Inflammatory macrophage treated with lipopolysaccharide for 1 hour (primary cell): ENCODE results near the gene TTC22.
A peak's percentile ranks its signal among the peaks of the same experiment; 100 is the strongest.

Experiments
- DNase-seq, 2 donors: peaks; one replicate each; pipeline ENCODE4 v3.0.0-alpha.2; 2020 to 2022

TTC22 gene

DNA sequence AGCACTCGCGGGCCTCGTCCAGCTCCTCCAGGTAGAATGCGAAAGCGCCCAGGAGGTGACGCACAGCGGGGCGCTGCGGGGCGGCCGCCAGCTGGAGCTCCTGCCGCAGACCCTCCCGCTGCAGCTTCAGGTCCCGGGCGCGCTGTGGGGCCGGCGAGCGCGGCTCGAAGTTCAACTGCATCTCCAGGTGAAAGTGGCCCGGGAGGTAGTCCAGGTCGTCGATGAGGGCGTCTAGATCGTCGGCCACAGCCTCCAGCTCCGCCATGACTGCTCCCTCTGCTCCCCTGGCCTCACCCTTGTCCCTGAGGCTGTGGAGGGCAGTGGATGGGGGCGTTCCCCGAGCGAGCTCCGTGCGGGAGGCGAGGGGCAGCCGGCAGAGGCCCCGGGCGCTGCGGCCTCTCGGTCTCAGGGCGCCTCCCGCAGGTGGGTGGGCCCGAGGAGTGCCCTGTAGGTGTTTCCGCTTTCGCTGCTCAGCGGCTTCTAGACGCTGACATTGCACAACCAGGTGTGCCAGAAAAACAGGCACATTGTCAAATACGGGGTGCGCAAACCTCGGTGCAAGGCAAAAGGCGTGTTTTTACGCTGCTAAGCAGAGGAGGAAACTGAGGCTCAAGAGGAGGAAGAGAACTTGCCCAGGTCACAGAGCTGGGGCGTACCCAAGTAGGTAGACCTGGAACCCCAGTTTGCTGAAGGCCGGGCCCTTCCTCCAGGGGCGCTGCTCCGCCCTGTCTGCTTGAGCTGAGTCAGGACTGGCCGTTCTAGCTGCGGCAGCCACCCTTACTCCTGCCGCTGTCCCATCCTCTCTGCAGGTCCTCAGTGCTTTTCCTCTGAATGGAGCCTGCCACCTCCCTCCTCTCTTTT is at the start of gene TTC22:
TSS of gene TTC22 (minus strand) at position 425 of the 861 bp plus-strand sequence. CDS start at position 265, 160 bp downstream.
- peak in 1 of 2 donors; percentile 16 for DNase-seq

GRCh38 chr1:54850737-54851136 is 49.6 kb upstream of the TTC22 start:
- DNase-seq: peak; percentile 66 to 91

- DNase-seq: no peak
Measured at GRCh38 chr1:54850069-54850730, 49.1 kb upstream of the TTC22 start.

DNA sequence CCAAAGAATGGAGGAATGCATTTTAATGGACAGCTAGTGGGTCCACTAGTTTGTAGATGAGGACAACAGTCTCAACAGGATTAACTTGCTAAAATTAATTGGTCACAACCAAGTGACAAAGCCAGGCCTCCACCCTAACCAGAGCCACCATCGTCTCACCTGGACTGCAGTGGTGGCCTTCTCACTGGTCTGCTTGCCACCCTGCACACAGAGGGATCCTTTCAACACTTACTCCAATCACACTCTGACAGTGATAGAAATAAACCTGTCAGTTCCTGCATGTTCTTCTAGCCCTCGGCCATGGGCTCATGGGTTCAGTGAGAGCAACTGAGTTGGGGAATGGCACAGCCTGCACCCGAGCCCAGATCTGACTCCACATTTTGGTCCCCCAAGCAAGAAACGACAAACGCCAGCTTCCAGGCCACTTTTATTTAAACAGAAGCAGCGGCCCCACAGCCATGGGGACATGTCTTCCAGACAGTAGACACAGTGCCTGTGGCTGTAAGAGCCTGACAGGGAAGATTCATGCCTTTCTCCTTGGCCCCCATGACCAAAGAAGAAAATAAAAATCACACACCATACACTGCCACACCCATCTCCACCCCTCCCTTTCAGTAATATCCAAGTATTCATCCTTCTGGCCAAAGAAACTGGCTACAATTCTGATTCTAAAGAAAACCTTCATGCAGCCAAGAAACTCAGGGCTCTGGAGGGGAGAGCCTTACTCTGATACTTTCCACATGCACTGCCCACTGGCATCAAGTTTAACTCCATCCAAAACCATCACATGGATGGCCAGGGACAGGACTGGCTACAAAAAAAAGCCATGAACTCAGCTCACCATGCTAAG is 48.3 kb upstream of the TTC22 start:
- DNase-seq: no peak

GRCh38 chr1:54848134-54848948 is 47.2 kb upstream of the TTC22 start:
- DNase-seq: no peak

GRCh38 chr1:54846716-54847284 is 45.7 kb upstream of the TTC22 start:
- DNase-seq: no peak

DNA sequence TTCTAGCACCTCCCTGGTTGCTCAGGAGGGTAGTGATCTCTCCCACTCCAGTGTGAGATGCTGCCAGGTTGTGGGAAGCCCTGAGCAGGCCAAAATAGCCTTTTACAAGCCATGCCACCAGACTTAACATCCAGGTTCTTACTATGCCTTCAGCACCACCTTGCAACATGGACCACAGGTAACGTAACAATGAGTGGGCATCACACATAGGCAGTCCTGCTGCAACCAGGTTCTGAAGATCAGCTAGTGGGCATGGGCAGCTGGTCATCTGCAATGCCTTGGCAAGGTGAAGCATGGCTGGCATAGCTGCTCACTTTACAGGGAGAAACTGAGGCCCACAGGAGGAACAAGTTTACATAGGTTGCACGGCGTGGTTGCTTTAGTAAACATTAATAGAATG is 45.2 kb upstream of the TTC22 start:
- DNase-seq: no peak

GRCh38 chr1:54845772-54846171 is 44.6 kb upstream of the TTC22 start:
- no peak for DNase-seq

- no peak for DNase-seq
Measured at GRCh38 chr1:54844564-54844963, 43.4 kb upstream of the TTC22 start.

DNA sequence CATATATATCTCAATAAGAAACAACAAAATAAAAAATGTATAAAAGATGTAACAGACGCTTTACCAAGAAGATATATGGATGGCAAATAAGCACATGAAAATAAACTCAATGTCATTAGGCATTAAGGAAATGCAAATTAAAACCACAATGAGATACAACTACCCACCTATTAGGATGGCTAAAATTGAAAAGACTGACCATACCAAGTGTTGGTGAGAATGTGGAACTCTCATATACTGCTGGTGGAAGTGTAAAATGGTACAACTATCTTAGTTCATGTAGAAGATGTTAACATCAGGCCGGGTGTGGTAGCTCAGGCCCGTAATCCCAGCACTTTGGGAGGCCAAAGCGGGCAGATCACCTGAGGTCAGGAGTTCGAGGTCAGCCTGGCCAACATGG is 42.3 kb upstream of the TTC22 start:
- DNase-seq: no peak

DNA sequence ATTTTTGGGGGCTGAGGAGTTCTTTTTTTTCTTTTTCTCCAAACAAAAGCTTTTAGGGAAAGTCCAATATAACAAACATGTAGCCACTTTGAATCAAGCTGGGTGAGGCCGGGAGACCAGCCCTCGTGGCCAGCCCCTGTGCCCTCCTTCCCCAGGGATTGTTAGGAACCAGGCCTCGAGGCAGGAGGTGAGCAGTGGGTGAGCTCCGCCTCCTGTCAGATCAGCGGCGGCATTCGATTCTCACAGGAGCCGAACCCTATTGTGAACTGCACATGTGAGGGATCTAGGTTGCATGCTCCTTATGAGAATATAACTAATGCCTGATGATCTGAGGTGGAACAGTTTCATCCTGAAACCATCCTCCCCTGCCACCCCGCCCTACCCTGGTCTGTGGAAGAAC is 41.8 kb upstream of the TTC22 start:
- no peak for DNase-seq

- DNase-seq: no peak
Measured at GRCh38 chr1:54842206-54842915, 41.2 kb upstream of the TTC22 start.

GRCh38 chr1:54839824-54840223 is 38.7 kb upstream of the TTC22 start:
- no peak for DNase-seq

GRCh38 chr1:54838565-54839180 is 37.5 kb upstream of the TTC22 start:
- DNase-seq: no peak

- DNase-seq: no peak
Measured at GRCh38 chr1:54837002-54837853, 36.1 kb upstream of the TTC22 start.

DNA sequence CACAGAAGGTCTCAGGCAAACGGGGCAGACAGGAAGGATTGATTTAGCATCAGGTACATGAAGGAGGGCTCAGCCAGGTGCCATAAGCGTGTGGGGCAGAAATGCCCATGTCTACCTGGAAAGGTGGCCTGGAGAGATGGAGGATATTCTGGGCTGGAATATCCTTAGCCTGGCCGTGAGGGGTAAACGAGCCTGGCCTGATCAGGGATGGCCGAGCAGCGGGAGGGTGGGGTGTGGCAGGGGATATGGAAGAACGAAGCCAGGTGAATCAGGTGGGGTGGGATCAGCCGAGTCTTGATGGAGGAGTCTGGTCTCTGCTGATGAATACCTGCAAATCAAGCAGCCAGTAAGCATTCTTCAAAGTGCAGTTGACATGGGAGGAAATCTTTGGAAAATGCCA is 35.5 kb upstream of the TTC22 start:
- DNase-seq: no peak

DNA sequence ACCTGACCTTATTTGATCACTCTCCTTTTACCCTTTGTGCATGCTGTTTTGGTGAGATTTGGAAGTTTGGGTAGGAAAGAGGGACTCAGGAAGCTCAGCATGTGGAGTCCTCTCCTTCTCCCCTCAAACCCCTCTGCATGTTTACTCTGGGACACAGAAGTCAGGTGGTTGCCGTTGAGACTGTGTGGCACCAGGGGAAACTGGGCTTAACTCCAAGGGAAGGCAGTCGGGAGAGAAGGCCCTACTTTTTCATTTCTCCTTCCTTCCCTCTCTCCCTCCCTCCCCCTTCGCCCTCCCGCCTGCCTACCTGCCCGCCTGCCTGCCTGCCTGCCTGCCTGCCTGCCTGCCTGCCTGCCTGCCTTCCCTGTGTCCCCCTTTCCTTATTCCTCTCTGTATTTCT is 34.8 kb upstream of the TTC22 start:
- no peak for DNase-seq

DNA sequence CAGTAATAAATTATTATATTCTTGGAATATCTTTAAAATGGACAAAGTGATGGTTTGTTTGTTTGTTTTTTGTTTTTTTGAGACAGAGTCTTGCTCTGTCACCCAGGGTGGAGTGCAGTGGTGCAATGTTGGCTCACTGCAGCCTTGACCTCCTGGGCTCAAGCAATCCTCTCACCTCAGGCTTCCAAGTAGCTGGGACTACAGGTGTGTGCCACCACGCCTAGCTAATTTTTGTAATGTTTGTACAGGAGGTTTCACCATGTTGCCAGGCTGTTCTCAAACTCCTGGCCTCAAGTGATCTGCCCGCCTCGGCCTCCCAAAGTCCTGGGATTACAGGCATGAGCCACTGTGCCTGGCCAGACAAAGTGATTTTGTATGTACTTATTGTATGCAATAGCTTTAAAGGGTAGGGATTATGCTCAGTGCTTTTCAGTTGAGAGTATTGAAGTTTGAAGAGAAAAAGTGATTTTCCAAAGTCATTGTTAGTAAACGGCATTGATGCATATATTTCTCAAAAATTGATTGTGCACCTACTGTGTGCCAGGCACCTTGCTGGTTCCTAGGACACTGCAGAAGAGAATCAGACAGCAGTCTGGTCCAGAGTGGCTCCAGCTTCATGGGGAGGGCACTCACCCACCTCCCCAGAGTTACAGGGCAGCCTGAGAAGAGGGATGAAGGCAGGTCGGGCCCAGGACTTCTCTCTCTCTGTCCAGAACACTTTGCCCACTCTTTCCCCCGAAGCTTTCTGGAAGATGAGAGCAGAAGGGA is 34.2 kb upstream of the TTC22 start:
- DNase-seq: no peak

GRCh38 chr1:54834007-54834541 is 33.0 kb upstream of the TTC22 start:
- no peak for DNase-seq
